ENCODE measurements around the gene KNSTRN.

Gene KNSTRN

DNA sequence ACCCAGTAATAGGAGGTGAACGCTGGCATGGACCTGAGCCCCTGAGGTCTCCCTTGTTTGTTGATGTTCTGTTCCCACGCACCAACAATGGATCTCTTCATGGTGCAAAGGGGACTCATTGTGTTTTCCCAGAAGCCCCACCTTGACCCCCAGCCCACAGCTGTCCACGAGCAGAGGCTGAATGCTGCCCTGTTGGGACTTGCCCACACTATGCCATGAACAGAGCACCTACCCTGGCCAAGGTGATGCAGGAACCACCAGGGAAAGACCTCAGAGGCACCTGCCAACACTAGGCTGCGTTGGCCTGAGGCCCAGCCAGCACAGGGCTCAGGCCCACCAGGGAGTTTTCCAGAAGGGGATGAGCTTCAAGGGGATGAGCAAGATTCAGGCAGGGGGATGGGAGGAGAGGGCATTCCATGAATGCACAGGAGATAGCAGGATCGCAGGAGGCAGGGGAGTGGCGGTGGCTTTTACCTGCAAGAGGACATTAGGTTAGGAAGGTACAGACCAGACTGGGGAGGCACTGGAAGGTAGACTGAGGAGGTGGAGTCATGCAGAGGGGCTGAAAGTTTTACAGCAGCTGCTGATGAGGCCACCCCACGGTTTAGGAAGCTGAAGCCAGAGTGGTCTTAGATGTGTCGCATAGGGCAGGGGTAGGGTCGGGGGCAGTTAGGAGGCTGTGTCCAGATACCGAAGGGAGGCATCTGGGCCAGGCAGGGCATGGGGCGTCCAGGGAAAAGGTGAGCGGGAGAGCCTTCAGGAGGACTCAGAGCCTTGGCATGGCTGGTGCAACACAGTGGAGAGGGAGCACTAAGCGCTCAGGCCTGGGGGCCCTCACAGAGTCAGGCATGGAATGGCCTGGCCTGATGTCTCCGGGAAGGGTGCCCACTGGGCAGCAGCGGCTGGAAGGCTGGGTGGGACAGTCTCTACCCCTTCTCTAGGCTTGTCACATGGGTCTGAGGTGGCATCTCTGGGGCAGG is 35.7 kb upstream of the KNSTRN start:
- H3K4me2 ChIP-seq (ENCODE audit: low read depth, low read length): no peak overlapping the region
- no peak overlapping the region for H3K9ac ChIP-seq (ENCODE audit: low read length)
- TF ChIP-seq EZH2phosphoT487 (IDR thresholded peaks at IDR 0.05; ENCODE audit: low read length) (no peak), EZH2 (optimal IDR thresholded peaks at IDR 0.05; ENCODE audit: low read depth, low read length) (no peak)
- TF ChIP-seq, protein P1, sequence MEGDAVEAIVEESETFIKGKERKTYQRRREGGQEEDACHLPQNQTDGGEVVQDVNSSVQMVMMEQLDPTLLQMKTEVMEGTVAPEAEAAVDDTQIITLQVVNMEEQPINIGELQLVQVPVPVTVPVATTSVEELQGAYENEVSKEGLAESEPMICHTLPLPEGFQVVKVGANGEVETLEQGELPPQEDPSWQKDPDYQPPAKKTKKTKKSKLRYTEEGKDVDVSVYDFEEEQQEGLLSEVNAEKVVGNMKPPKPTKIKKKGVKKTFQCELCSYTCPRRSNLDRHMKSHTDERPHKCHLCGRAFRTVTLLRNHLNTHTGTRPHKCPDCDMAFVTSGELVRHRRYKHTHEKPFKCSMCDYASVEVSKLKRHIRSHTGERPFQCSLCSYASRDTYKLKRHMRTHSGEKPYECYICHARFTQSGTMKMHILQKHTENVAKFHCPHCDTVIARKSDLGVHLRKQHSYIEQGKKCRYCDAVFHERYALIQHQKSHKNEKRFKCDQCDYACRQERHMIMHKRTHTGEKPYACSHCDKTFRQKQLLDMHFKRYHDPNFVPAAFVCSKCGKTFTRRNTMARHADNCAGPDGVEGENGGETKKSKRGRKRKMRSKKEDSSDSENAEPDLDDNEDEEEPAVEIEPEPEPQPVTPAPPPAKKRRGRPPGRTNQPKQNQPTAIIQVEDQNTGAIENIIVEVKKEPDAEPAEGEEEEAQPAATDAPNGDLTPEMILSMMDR (IDR thresholded peaks at IDR 0.05; ENCODE audit: low read length): no peak
- no peaks in the 10 kb centered on the region for H3K9me2 ChIP-seq (replicated peaks; ENCODE audit: insufficient read depth, low read length)
- no peaks in the 10 kb centered on the region for H4K20me1 ChIP-seq (ENCODE audit: insufficient read depth, low read length)
- H3K27me3 ChIP-seq (replicated peaks; ENCODE audit: insufficient read depth, low read length): no peaks in the 10 kb centered on the region
- H3K36me3 ChIP-seq (replicated peaks; ENCODE audit: insufficient read depth, low read length): no peaks in the 10 kb centered on the region
- H3K4me3 ChIP-seq (ENCODE audit: low read length): no peak overlapping the region
- no peak for DNase-seq
- no peak overlapping the region for H2AFZ ChIP-seq (ENCODE audit: low read length)
- H3K4me1 ChIP-seq (ENCODE audit: low read length): no peaks in the 10 kb centered on the region
- no peaks in the 10 kb centered on the region for H3F3A ChIP-seq (ENCODE audit: insufficient read depth, low read length)
- no peaks in the 10 kb centered on the region for H3K79me2 ChIP-seq (ENCODE audit: low read length)
- H3K27ac ChIP-seq (ENCODE audit: low read length): no peak overlapping the region
- H3K9me3 ChIP-seq (replicated peaks; ENCODE audit: insufficient read depth, low read length): no peaks in the 10 kb centered on the region

DNA sequence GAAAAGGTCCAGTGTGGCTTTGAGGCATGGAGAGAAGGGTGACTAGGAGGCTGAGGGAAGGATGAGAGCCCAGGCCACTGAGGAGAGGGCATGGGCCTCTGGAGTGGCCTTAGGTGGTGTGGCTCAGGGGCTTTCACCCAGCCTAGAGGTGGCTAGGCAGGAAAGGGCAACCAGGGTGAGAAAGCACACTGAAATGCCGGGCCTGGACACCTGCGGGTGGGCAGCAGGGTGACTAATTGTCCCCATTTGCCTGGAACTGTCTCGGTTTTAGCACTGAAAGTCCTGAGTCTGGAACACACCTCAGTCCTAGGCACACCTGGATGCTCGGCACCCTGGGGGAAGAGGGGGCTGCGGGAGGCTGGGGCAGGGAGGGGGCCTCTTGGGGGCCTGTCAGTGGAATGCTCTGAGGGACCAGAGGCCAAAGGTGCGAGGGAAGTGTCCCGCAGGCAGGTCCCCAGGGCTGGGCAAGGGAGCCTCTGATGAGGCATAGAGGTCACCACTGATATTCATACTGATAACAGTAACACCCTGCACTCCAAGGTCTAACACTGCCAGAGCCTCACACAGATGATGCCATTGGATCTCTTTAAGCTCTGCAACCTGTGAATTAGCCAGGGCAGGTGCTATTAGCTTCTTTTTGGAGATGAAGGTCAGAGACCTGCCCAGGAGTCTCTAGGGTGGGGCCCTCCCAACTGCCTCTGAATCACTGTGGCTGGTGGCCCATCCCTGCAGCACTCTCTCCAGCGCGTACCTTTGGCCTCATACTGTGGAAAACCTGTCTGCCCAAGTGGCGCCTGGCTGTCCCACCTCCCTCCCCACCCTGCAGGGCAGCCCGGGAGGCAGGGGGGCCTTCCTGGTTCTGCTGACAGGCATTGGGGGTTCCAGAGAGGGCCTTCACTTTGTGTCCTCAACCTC is 34.7 kb upstream of the KNSTRN start:
- Histone ChIP-seq H3K4me1 (ENCODE audit: low read length) (no peaks in the 10 kb centered on the region), H3K79me2 (ENCODE audit: low read length) (no peaks in the 10 kb centered on the region), H3K27ac (ENCODE audit: low read length) (no peak overlapping the region), H3K9me2 (replicated peaks; ENCODE audit: insufficient read depth, low read length) (no peaks in the 10 kb centered on the region), H3K36me3 (replicated peaks; ENCODE audit: insufficient read depth, low read length) (no peaks in the 10 kb centered on the region), H3K9ac (ENCODE audit: low read length) (no peak overlapping the region), H4K20me1 (ENCODE audit: insufficient read depth, low read length) (no peaks in the 10 kb centered on the region), H3F3A (ENCODE audit: insufficient read depth, low read length) (no peaks in the 10 kb centered on the region), H3K27me3 (replicated peaks; ENCODE audit: insufficient read depth, low read length) (no peaks in the 10 kb centered on the region), H3K4me2 (ENCODE audit: low read depth, low read length) (no peak overlapping the region), H3K4me3 (ENCODE audit: low read length) (no peak overlapping the region), H2AFZ (ENCODE audit: low read length) (no peak overlapping the region), H3K9me3 (replicated peaks; ENCODE audit: insufficient read depth, low read length) (no peaks in the 10 kb centered on the region)
- TF ChIP-seq, protein P1 (IDR thresholded peaks at IDR 0.05; ENCODE audit: low read length): no peak
- TF ChIP-seq EZH2phosphoT487 (IDR thresholded peaks at IDR 0.05; ENCODE audit: low read length) (no peak), EZH2 (optimal IDR thresholded peaks at IDR 0.05; ENCODE audit: low read depth, low read length) (no peak)
- DNase-seq: no peak

DNA sequence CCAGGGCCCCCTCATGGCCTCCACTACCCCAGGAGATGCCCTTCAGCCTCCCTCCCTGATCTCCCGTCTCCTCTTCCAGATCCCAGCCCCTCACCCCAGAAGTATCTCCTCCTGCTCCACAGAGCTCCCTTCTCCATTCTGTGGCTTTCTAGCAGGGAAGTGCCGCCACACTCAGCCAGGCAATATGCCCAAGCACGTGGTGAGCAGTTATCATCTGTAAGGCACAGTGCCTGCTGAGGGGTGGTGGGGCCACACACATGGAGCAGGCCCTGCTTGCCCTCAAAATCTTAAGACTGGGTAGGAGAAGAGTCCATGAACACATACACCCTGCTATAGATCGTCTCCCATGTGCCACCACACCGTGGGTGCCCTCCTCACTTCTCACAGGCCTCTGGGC is 34.0 kb upstream of the KNSTRN start:
- no peaks in the 10 kb centered on the region for H3K9me3 ChIP-seq (replicated peaks; ENCODE audit: insufficient read depth, low read length)
- H4K20me1 ChIP-seq (ENCODE audit: insufficient read depth, low read length): no peaks in the 10 kb centered on the region
- H3K9me2 ChIP-seq (replicated peaks; ENCODE audit: insufficient read depth, low read length): no peaks in the 10 kb centered on the region
- DNase-seq: no peak
- H3K4me2 ChIP-seq (ENCODE audit: low read depth, low read length): no peak overlapping the region
- H3F3A ChIP-seq (ENCODE audit: insufficient read depth, low read length): no peaks in the 10 kb centered on the region
- H3K79me2 ChIP-seq (ENCODE audit: low read length): no peaks in the 10 kb centered on the region
- H3K4me1 ChIP-seq (ENCODE audit: low read length): no peaks in the 10 kb centered on the region
- H3K4me3 ChIP-seq (ENCODE audit: low read length): no peak overlapping the region
- peaks cover under 1% of the 10 kb centered on the region; the same call in 1 of the 2 replicates for H3K27me3 ChIP-seq (replicated peaks; ENCODE audit: insufficient read depth, low read length)
- no peak overlapping the region for H3K9ac ChIP-seq (ENCODE audit: low read length)
- no peaks in the 10 kb centered on the region for H3K36me3 ChIP-seq (replicated peaks; ENCODE audit: insufficient read depth, low read length)
- TF ChIP-seq, protein P1 (IDR thresholded peaks at IDR 0.05; ENCODE audit: low read length): no peak
- TF ChIP-seq EZH2phosphoT487 (IDR thresholded peaks at IDR 0.05; ENCODE audit: low read length) (no peak), EZH2 (optimal IDR thresholded peaks at IDR 0.05; ENCODE audit: low read depth, low read length) (no peak)
- no peak overlapping the region for H3K27ac ChIP-seq (ENCODE audit: low read length)
- no peak overlapping the region for H2AFZ ChIP-seq (ENCODE audit: low read length)

Data from MM.1S (cell line).